ENCODE results near the gene AP5B1. TPM values are rescaled to one million over a fixed set of nuclear protein-coding genes. Genes with fewer than 3 reads are reported as not detected.

AP5B1 gene
- total RNA-seq, 1 donor from 2014 or later = 16.6 TPM

DNA sequence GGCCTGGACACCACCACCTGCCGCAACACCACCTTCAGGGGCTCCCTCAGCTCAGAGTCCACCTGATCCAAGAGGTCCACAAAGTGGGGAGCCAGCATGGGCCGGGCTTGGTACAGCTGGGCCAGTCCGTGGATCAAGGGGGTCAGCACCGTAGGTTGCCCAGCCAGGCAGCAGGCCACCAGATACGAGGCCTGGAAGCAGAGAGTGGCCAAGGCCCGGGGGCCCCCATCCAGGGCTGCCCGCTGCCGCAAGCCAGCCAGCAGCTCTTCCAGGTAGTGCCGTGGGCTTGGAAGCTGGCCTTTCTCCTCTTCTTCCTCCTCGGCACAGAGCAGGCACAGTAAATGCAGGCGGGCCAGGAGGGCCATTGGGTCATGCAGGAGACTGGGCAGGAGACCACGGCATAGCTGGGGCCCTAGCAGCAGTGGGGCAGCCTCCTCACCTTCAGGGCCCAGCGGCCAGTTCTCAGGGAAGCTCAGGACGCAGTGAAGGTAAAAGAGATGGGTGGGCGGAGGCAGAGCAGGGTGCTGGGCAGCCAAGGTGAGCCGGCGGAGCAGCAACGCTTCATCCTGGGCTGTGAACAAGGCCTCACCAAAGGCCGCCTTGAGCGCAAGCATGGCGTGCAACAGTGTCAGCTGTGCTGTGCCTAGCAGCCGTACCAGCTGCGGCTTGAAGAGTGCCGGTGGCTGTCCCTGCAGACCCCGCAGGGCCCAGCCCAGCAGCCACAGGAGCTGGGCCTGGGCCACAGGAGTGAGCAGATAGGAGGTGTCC lies 1.7 kb downstream of the AP5B1 start:
- TF ChIP-seq, protein P1, sequence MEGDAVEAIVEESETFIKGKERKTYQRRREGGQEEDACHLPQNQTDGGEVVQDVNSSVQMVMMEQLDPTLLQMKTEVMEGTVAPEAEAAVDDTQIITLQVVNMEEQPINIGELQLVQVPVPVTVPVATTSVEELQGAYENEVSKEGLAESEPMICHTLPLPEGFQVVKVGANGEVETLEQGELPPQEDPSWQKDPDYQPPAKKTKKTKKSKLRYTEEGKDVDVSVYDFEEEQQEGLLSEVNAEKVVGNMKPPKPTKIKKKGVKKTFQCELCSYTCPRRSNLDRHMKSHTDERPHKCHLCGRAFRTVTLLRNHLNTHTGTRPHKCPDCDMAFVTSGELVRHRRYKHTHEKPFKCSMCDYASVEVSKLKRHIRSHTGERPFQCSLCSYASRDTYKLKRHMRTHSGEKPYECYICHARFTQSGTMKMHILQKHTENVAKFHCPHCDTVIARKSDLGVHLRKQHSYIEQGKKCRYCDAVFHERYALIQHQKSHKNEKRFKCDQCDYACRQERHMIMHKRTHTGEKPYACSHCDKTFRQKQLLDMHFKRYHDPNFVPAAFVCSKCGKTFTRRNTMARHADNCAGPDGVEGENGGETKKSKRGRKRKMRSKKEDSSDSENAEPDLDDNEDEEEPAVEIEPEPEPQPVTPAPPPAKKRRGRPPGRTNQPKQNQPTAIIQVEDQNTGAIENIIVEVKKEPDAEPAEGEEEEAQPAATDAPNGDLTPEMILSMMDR (conservative IDR thresholded peaks at IDR 0.05) = no peak
- peak; percentile 68 for DNase-seq (ENCODE audit: extremely low spot score, unreplicated experiment)
- no peaks in the 10 kb centered on the region for H3K4me1 Mint-ChIP-seq (ENCODE audit: unreplicated experiment)
- no peaks in the 10 kb centered on the region for H3K36me3 Mint-ChIP-seq
- H3K9me3 Mint-ChIP-seq = no peaks in the 10 kb centered on the region
- H3K4me3 Mint-ChIP-seq = peak overlapping the region; percentile 87
- H3K27me3 Mint-ChIP-seq = peaks cover 11% of the 10 kb centered on the region
- no peak overlapping the region for H3K27ac Mint-ChIP-seq

DNA sequence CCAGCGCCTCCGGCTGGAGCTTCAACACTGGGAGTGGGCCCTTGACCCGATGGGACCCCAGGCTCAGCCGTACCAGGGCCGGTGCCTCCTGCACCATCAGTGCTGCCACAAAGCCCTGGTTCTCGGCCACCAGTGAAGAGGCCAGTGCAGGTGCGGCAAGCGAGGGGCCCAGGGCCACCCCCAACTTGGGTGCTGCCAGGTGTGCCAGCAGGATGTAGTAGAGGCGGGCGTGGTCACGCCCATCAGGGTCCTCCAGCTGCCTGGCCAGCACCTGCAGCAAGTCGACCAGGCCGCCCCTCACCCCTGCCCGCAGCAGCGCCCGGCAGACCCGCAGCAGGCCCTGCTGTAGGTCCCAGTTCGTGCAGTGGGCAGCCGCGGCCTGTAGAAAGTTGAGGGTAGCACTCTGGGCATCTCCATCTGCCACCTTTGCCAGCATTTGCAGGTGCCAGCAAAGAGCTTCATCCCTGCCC lies 2.3 kb downstream of the AP5B1 start:
- Mint-ChIP-seq H3K27me3 (peaks cover 8% of the 10 kb centered on the region), H3K36me3 (no peaks in the 10 kb centered on the region), H3K27ac (no peak overlapping the region), H3K9me3 (no peaks in the 10 kb centered on the region), H3K4me3 (no peak overlapping the region), H3K4me1 (ENCODE audit: unreplicated experiment) (no peaks in the 10 kb centered on the region)
- TF ChIP-seq, protein P1 (conservative IDR thresholded peaks at IDR 0.05) = no peak
- no peak for DNase-seq (ENCODE audit: extremely low spot score, unreplicated experiment)

DNA sequence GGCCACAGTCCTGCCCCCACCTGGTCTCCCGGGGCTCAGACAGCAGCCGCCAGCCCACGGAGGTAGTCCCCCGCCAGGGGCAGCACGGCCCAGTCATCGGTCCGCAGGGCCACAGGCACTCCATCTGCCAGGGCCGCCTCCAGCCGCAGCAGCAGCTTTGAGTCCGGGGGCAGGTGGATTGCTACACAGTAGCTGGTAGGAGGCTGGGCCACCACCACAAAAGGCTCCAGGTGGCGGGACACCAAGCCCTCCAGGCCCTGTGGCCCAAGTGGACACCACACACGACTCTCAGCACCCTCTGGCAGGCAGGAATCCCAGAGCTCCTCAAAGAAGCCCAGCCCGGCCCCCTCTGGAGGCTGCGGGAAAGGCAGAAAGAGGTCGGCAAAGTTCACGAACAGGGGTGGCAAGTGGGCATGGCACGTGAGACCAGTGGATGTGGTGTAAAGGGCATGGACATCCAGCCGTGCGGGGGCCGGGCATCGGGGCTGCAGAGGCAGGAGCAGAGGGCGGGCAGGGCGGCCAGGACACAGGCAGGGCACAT lies 2.9 kb downstream of the AP5B1 start:
- DNase-seq (ENCODE audit: extremely low spot score, unreplicated experiment) = peak; percentile 65
- TF ChIP-seq, protein P1 (conservative IDR thresholded peaks at IDR 0.05) = no peak
- Mint-ChIP-seq H3K27ac (no peak overlapping the region), H3K36me3 (no peaks in the 10 kb centered on the region), H3K4me3 (peak overlapping the region; percentile 62), H3K9me3 (no peaks in the 10 kb centered on the region), H3K4me1 (ENCODE audit: unreplicated experiment) (no peaks in the 10 kb centered on the region), H3K27me3 (peaks cover 3% of the 10 kb centered on the region)

DNA sequence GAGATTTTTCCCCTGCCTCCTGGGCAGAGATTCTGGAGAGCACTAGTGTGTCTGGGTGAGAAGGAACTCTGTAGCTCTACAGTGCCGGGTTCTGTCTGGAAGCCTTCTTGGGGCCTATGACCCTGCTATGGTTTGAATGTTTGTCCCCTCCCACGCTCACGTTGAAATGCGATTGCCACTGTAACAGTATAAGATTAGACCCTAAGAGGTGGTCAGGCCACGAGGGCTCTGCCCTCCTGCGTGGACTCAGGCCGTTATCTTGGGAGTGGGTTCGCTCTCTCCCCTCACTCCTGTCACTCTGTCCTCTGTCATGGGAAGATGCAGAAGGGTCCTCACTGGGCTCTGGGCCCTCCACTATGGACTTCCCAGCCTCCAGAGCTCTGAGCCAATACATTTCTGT lies 3.5 kb downstream of the AP5B1 start:
- peak overlapping the region; percentile 92 for H3K27ac Mint-ChIP-seq
- no peaks in the 10 kb centered on the region for H3K4me1 Mint-ChIP-seq (ENCODE audit: unreplicated experiment)

DNA sequence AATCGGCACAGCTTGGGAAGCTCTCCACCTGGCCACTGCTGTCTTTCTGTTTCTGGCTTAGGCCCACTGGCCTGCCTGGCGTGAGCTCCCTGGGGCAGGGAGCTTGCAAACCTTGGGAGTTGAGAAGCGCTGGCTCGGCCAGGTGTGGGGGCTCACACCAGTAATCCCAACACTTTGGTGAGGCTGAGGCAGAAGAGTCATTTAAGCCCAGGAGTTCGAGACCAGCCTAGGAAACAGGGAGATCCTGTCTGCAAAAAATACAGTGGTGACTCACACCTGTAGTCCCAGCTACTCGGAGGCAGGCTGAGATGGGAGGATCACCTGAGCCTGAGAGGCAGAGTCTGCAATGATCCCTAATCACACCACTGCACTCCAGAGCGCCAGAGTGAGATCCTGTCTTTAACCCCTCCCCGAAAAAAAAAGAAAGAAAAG lies 4.0 kb downstream of the AP5B1 start:
- H3K27me3 Mint-ChIP-seq = no peaks in the 10 kb centered on the region
- peak; percentile 52 for DNase-seq (ENCODE audit: extremely low spot score, unreplicated experiment)
- H3K36me3 Mint-ChIP-seq = no peaks in the 10 kb centered on the region

More for the DNA sequence above, 3.5 kb downstream of the AP5B1 start:
- Mint-ChIP-seq H3K9me3 (no peaks in the 10 kb centered on the region), H3K4me3 (peak overlapping the region; percentile 79), H3K36me3 (no peaks in the 10 kb centered on the region), H3K27me3 (no peaks in the 10 kb centered on the region)
- DNase-seq (ENCODE audit: extremely low spot score, unreplicated experiment) = peak; percentile 50
- TF ChIP-seq, protein P1 (conservative IDR thresholded peaks at IDR 0.05) = no peak

More for the DNA sequence above, 4.0 kb downstream of the AP5B1 start:
- Mint-ChIP-seq H3K27ac (peak overlapping the region; percentile 92), H3K9me3 (no peaks in the 10 kb centered on the region), H3K4me3 (peak overlapping the region; percentile 79), H3K4me1 (ENCODE audit: unreplicated experiment) (no peaks in the 10 kb centered on the region)
- TF ChIP-seq, protein P1 (conservative IDR thresholded peaks at IDR 0.05) = no peak

All from type B pancreatic cell (in vitro differentiated cells).